BLaER1 treated with 17β-estradiol and CSF1 and Interleukin-3, amounts not matched to agents 10 nM and 100 nM (cell line): ENCODE results near the gene GLRB.

Source experiments
- H3K27ac ChIP-seq, 11 experiments: shearing (Covaris generic); formaldehyde crosslinking; 2 replicates each; pipeline ENCODE4 v1.8.1; 2022
- H3K27me3 ChIP-seq, 11 experiments: shearing (Covaris generic); formaldehyde crosslinking; 2 replicates each; pipeline ENCODE4 v1.8.1; 2022
- H3K36me3 ChIP-seq, 11 experiments: shearing (Covaris generic); formaldehyde crosslinking; 2 replicates each; pipeline ENCODE4 v1.8.1; 2022
- H3K4me1 ChIP-seq, 10 experiments: shearing (Covaris generic); formaldehyde crosslinking; 2 replicates each; pipeline ENCODE4 v1.8.1; 2022
- H3K4me2 ChIP-seq, 11 experiments: shearing (Covaris generic); formaldehyde crosslinking; 2 replicates each; pipeline ENCODE4 v1.8.1; 2022
- H3K4me3 ChIP-seq, 10 experiments: shearing (Covaris generic); formaldehyde crosslinking; 2 replicates each; pipeline ENCODE4 v1.8.1; 2022
- H3K9ac ChIP-seq, 11 experiments: shearing (Covaris generic); formaldehyde crosslinking; 2 replicates each; pipeline ENCODE4 v1.8.1; 2022
- H3K9me3 ChIP-seq, 11 experiments: shearing (Covaris generic); formaldehyde crosslinking; replicated peaks in 1 of 11; 2 replicates each; pipeline ENCODE4 v1.8.1; 2022
- H4K20me1 ChIP-seq, 11 experiments: shearing (Covaris generic); formaldehyde crosslinking; 2 replicates each; pipeline ENCODE4 v1.8.1; 2022
- Cebpa-rat ChIP-seq, 11 experiments: shearing (Covaris generic); IDR thresholded peaks; 2 replicates each; pipeline ENCODE4 v1.8.1; 2022

Gene GLRB

DNA sequence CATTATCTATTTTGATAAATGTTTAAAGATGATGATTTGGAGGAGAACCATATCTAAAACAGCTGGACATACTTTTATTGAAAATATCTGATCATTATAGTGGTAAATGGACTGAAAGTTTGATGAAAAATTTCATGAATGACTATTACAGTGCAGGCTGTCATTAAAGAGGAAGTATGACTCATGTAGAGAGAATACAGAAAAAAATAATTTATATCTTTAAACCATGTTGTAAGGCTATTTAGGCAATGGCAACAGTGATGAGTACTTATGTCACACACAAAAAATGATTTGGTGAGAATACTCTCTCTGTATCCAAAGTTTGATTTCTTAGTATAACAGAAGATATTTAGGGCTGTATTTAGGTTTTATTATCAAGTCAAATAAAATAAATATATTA, 3.9 kb upstream of the GLRB start:
- no peak overlapping the region for H3K9ac ChIP-seq

DNA sequence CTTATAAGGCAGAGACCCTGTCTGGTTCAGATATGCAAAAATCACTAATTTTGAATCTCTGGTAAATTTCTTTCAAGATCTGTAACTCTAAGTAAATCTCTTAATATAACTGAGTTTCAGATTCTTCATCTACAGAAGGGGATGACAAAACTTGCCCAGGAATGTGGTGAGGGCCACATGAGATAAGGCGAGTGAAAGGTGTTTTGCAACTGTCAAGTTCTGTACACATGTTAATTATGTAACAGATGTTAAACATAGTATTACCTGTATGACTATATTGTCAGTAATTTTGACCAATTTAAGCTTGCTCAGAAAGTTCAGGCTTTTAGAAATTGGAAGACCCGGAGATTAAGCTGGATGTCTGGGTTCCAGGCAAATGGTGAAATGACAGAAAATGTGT, 549 bp upstream of the GLRB start:
- Histone ChIP-seq H3K9me3 (peaks cover 8 to 12% (median 10%) of the 10 kb centered on the region in 11 experiments; a peak in 21 of 22 replicates), H3K9ac (no peak overlapping the region)

More for the DNA sequence above, 3.9 kb upstream of the GLRB start:
- Histone ChIP-seq H4K20me1 (no peaks in the 10 kb centered on the region), H3K27me3 (no peaks in the 10 kb centered on the region), H3K4me2 (no peak overlapping the region), H3K9me3 (peaks cover 8 to 12% (median 10%) of the 10 kb centered on the region in 11 experiments; a peak in 21 of 22 replicates), H3K4me3 (no peak overlapping the region), H3K4me1 (0 out of 20 replicates have a peak, but pooled peaks cover 0 to 5% (median 0%) of the 10 kb centered on the region in 10 experiments), H3K27ac (no peak overlapping the region), H3K36me3 (no peaks in the 10 kb centered on the region)
- no peak for TF ChIP-seq Cebpa-rat (IDR thresholded peaks at IDR 0.05)

DNA sequence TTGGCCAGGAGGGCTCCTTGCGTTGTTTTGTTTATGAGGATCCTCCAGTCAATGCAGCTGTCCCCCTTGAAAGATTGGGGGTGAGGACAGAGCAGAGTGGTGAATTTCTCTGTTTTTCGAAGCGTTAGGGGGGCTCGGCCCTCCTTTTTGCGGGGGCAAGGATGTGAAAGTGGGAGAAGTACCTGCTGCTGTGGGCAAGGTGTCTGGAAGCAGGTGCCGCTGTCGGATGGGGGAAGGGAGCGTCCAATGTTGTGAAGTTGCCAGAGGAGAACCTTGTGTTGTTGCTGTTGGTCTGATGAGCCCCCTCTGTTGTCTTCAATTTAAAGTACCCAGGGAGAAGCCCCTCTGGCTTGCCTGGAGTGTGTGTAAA, 613 bp downstream of the GLRB start:
- Histone ChIP-seq H4K20me1 (no peaks in the 10 kb centered on the region), H3K4me2 (no peak overlapping the region), H3K9me3 (peaks cover 8 to 12% (median 10%) of the 10 kb centered on the region in 11 experiments; a peak in 21 of 22 replicates), H3K4me1 (0 out of 20 replicates have a peak, but pooled peaks cover 0 to 5% (median 0%) of the 10 kb centered on the region in 10 experiments), H3K27ac (no peak overlapping the region), H3K27me3 (no peaks in the 10 kb centered on the region), H3K9ac (no peak overlapping the region), H3K4me3 (no peak overlapping the region), H3K36me3 (no peaks in the 10 kb centered on the region)
- TF ChIP-seq Cebpa-rat (IDR thresholded peaks at IDR 0.05): no peak

More for the DNA sequence above, 549 bp upstream of the GLRB start:
- Histone ChIP-seq H3K4me1 (0 out of 20 replicates have a peak, but pooled peaks cover 0 to 5% (median 0%) of the 10 kb centered on the region in 10 experiments), H3K27ac (no peak overlapping the region), H3K36me3 (no peaks in the 10 kb centered on the region), H3K4me3 (no peak overlapping the region), H3K4me2 (no peak overlapping the region), H4K20me1 (no peaks in the 10 kb centered on the region), H3K27me3 (no peaks in the 10 kb centered on the region)
- TF ChIP-seq Cebpa-rat (IDR thresholded peaks at IDR 0.05): no peak

DNA sequence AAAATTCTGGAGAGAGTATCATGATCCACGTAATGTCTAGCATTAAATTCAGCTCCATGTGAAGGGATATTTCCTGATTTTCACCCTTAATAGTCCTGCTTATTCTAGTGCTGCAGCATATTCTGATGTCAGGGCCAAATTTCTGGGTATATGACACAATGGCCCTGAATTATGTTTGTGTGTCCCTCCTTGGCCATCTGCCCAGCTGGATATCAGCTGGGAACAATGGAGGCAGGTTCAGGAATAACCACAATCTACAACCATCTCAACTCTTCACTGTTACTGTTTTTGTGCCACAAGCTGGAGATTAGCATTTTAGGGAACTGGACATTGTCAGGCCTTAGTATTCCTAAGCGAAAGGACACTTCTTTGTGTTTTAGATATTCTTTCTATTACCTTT, 3.5 kb downstream of the GLRB start:
- Histone ChIP-seq H3K4me1 (no peaks in the 10 kb centered on the region), H3K9me3 (peaks cover 8 to 12% (median 10%) of the 10 kb centered on the region in 11 experiments; a peak in 21 of 22 replicates), H3K4me3 (no peak overlapping the region), H3K4me2 (no peak overlapping the region), H3K9ac (no peak overlapping the region), H3K27me3 (no peaks in the 10 kb centered on the region), H3K27ac (no peak overlapping the region), H4K20me1 (no peaks in the 10 kb centered on the region), H3K36me3 (no peaks in the 10 kb centered on the region)
- no peak for TF ChIP-seq Cebpa-rat (IDR thresholded peaks at IDR 0.05)

DNA sequence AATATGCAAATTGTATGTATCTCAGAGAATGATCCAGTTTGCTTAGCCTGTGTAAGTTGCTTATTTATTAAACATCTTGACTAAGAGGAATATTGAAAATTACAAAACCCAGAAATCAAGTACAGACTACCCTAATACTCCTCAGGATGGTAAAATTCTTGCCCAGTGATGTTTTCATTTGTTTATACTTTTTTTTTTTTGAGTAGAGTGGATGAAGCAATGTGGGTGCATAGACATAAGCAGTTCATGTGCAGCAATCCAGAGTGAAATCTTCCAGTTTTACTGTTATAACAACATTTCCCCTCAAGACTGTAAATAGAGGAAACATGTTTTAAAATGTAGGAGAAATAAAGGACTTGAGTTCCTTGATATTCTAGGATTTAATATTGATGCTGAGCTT, 4.7 kb downstream of the GLRB start:
- Histone ChIP-seq H4K20me1 (no peaks in the 10 kb centered on the region), H3K4me3 (no peak overlapping the region), H3K27ac (no peak overlapping the region), H3K9ac (no peak overlapping the region), H3K4me2 (no peak overlapping the region), H3K9me3 (peaks cover 8 to 11% (median 10%) of the 10 kb centered on the region in 11 experiments; a peak in 21 of 22 replicates), H3K36me3 (no peaks in the 10 kb centered on the region), H3K27me3 (no peaks in the 10 kb centered on the region), H3K4me1 (no peaks in the 10 kb centered on the region)
- no peak for TF ChIP-seq Cebpa-rat (IDR thresholded peaks at IDR 0.05)

DNA sequence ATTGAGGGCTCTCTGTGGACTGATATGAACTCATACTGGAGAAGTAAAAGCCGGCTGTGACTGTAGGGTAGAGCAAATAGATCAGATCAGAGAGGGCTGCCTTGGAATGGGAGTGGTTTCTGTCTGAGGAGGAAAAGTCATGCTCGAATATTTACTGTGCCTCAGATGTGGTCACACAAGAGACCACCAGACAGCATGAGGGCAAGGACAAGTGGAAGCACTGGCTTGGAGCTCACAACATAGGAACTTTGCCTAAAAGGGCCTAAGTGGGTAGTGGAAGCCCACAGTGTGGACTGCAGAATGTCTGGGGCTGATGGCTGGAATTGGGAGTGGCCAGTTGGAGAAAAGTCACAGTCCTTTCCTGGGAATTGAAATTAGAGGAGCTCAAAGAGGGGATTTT, 19.8 kb downstream of the GLRB start:
- Histone ChIP-seq H3K27me3 (no peaks in the 10 kb centered on the region), H4K20me1 (no peaks in the 10 kb centered on the region), H3K9me3 (no peaks in the 10 kb centered on the region), H3K27ac (no peak overlapping the region), H3K36me3 (no peaks in the 10 kb centered on the region), H3K4me2 (no peak overlapping the region), H3K4me3 (no peak overlapping the region), H3K9ac (no peak overlapping the region), H3K4me1 (no peaks in the 10 kb centered on the region)
- no peak for TF ChIP-seq Cebpa-rat (IDR thresholded peaks at IDR 0.05)

DNA sequence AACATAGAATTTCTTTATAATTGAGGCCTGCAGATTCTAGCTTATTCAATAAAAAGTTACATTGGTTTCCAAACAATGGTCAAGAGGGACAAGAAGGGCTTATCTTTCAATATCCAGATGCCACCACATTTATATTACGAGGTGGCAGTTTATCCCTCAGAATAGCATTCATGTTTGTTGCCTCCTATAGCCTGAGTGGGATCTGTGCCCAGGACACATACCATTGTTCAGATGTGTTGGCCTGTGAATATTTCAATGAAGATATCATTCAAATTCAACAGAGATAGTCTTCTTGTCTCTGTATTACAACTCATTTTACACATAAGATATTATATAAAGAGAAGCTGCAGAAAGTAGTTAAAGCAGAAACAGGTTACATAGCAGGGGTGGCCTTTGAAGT, 20.5 kb downstream of the GLRB start:
- Histone ChIP-seq H3K36me3 (no peaks in the 10 kb centered on the region), H3K9ac (no peak overlapping the region), H3K4me2 (no peak overlapping the region), H3K4me3 (no peak overlapping the region), H4K20me1 (no peaks in the 10 kb centered on the region), H3K27me3 (no peaks in the 10 kb centered on the region), H3K27ac (no peak overlapping the region), H3K9me3 (no peaks in the 10 kb centered on the region), H3K4me1 (no peaks in the 10 kb centered on the region)
- TF ChIP-seq Cebpa-rat (IDR thresholded peaks at IDR 0.05): no peak

DNA sequence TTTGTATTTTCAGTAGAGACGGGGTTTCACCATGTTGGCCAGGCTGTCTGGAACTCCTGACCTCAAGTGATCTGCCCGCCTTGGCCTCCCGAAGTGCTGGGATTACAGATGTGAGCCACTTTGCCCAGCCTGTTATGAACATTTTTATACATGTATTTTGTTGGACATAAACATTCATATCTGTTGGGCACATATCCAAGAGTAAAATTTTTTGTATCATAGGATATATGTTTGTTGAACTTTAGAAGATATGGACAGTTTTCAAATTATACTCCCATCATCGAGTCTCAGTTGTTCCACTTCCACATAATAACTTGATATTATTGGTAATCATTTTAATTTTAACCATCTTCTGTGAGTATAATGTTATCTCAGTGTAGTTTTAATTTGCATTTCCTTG, 23.6 kb downstream of the GLRB start:
- Histone ChIP-seq H3K4me2 (no peak overlapping the region), H3K27me3 (no peaks in the 10 kb centered on the region), H3K9ac (no peak overlapping the region), H3K9me3 (no peaks in the 10 kb centered on the region), H3K27ac (no peak overlapping the region), H3K4me3 (no peak overlapping the region), H4K20me1 (no peaks in the 10 kb centered on the region), H3K36me3 (no peaks in the 10 kb centered on the region), H3K4me1 (no peaks in the 10 kb centered on the region)
- TF ChIP-seq Cebpa-rat (IDR thresholded peaks at IDR 0.05): no peak

DNA sequence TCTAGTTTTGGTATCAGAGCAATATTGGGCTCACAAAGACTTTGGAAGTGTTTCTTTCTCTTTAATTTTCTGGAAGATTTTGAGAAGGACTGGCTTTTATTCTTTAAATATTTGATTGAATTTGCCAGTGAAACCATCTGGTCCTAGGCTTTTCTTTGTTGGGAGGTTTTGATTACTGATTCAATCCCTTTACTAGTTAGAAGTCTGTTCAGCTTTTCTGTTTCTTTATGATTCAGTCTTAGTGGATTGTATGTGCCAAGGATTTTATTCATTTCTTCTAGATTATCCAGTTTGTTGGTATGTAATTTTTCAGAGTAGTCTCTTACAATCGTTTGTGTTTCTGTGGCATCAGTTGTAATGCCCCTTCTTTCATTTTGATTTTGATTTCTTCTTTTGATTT, 28.6 kb downstream of the GLRB start:
- no peak overlapping the region for H3K9ac ChIP-seq
- no peak for TF ChIP-seq Cebpa-rat (IDR thresholded peaks at IDR 0.05)
- H3K4me1 ChIP-seq: peaks cover 0 to 17% (median 12%) of the 10 kb centered on the region in 10 experiments; a peak in 13 of 20 replicates
- H3K27ac ChIP-seq: no peak overlapping the region
- no peak overlapping the region for H3K4me2 ChIP-seq
- H3K36me3 ChIP-seq: no peaks in the 10 kb centered on the region
- H3K27me3 ChIP-seq: no peaks in the 10 kb centered on the region
- peaks cover 0 to 17% (median 5%) of the 10 kb centered on the region in 11 experiments; a peak in 4 of 22 replicates for H3K9me3 ChIP-seq
- no peaks in the 10 kb centered on the region for H4K20me1 ChIP-seq
- no peak overlapping the region for H3K4me3 ChIP-seq

DNA sequence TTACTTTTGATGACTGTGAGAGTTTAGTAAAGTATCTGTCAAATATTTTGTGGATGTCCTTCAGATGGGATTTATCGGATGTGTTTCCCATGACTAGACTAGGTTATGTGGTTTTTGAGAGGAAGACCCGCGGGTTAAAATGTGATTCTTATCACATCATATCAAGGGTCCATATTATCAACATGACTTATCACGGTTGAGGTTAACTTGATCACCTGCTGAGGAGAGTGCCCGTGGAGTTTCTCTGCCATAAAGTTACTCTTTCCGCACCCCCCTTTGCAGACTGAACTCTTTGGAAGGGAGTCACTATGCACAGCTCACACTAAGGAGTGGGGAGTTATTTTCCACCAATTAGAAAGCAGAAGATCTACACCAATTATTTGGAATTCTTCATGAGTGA, 38.7 kb downstream of the GLRB start:
- H3K4me3 ChIP-seq: no peak overlapping the region
- H3K4me2 ChIP-seq: no peak overlapping the region
- no peaks in the 10 kb centered on the region for H3K27me3 ChIP-seq
- H3K27ac ChIP-seq: no peak overlapping the region
- H3K4me1 ChIP-seq: peaks cover 0 to 3% (median 2%) of the 10 kb centered on the region in 10 experiments; a peak in 11 of 20 replicates
- no peaks in the 10 kb centered on the region for H3K9me3 ChIP-seq
- H4K20me1 ChIP-seq: no peaks in the 10 kb centered on the region
- no peaks in the 10 kb centered on the region for H3K36me3 ChIP-seq
- no peak for TF ChIP-seq Cebpa-rat (IDR thresholded peaks at IDR 0.05)
- no peak overlapping the region for H3K9ac ChIP-seq
